Esophagus mucosa (tissue), 1 donor: Measurements from ENCODE around the gene GPR68. TPM values are rescaled to one million over a fixed set of nuclear protein-coding genes. Genes with fewer than 3 reads are reported as not detected.
A peak's percentile ranks its signal among the peaks of the same experiment; 100 is the strongest.
"Not testable (repeated sequence)": the region's sequence is repeated elsewhere in the genome, so short reads cannot be mapped to it uniquely, and the experiment has no call there.

Source experiments
- ATAC-seq: fragments of 200-7000 bp; cut with Tn5 transposase; one replicate; pipeline ENCODE4 v1.9.1; 2020
- total RNA-seq: library from RNA; stranded (reverse); gene quantifications from one replicate; pipeline ENCODE4 v1.2.4, GENCODE V29; 2023
- donor health status: DM: yes; HTN: yes; CAD: no.

GPR68 gene
- total RNA-seq, 1 donor from 2014 or later, result 11.6 TPM

DNA sequence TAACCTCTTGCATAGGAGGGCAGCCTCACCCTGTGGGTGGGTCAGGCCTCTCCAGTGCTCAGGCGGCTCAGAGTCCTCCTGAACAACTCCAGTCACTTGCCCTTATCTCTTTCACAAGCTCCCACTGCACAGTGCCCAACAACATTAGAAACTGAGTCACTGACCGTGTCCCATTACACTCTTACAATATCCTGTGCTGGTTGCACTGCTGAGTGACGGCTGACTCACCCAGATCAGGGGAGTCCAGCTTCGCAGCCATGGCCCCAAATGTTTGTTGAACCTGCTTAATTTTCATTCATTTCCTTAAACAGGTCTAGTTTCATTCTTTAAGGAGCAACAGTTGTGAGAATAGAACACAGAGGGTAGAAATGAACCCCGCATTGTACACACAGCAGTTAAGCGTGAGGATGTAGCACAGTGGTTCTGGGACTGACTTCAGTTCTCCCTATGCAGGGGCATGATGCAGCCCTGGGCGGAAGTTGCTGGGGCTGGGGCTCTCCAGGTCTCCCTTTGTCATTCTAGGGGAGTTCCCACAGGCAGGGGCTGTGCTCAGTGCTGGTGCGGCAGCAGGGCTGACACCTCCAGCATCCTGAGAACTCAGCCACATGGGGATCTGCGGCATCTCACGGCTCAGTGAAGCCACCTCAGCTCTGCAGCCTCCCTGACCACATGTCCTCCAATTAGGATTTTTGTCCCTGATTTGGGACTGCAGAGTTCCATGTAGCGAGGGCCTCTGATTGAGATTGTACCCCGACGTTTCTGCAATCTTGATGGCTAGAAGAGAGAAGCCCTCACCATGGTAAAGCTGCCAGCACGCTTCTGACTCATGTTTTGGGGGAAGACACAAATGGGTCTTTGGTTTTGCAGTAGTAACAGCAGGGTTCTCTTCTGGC is 16.1 kb downstream of the GPR68 start:
- ATAC-seq, result peak; percentile 82

DNA sequence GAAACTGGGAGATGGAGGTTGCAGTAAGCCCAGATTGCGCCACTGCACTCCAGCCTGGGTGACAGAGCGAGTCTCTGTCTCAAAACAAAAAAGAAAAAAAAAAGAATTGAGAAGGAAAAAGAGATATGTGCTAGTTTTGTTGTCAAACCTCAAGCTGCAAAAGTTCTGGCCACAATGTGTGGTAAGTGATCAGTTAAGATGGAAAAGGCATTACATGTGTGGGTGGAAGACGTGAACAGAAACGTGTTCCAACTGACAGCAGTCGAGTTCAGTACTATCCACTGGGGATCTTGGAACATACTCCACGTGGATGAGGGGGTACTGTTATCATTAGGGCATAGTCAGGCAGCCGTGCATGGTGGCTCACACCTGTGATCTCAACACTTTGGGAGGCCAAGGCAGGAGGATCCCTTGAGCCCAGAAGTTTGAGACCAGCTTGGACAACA is 17.3 kb downstream of the GPR68 start:
- ATAC-seq, result no peak

DNA sequence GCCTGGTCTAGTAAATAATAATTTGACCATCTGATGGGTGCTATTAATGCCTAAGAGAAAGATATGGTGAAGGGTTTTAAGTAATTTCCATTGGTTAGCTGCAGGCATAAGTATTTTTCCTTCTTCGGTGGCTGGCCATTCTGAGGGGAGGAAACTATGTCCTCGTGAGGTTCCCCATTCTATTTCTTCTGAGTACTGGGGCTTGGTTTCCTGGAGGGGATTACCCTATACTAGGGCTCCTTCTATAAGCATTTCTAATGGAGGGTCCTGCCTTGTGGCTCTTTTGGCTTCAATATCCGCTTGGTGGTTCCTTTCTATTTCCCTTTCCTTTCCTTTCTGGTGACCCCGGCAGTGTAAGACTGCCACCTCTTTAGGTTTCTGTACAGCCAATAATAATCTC is 18.1 kb downstream of the GPR68 start:
- ATAC-seq, result not testable (repeated sequence)

DNA sequence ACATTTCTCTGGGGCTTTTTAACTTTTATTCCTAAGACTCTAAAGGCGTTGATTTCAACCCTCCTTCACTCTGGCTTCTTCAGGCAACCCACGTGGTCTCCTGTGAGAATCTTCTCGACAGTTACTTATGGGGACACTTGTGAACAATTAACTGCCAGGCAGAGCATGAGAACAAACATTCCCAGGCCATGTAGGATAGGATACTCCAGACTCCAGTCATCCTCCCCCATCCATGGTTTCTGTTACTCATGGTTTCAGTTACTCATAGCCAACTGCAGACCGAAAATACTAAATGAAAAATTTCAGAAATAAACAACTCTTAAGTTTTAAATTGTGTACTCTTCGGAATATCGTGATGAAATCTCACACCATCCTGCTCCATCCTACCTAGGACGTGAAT is 19.5 kb downstream of the GPR68 start:
- ATAC-seq, result no peak

DNA sequence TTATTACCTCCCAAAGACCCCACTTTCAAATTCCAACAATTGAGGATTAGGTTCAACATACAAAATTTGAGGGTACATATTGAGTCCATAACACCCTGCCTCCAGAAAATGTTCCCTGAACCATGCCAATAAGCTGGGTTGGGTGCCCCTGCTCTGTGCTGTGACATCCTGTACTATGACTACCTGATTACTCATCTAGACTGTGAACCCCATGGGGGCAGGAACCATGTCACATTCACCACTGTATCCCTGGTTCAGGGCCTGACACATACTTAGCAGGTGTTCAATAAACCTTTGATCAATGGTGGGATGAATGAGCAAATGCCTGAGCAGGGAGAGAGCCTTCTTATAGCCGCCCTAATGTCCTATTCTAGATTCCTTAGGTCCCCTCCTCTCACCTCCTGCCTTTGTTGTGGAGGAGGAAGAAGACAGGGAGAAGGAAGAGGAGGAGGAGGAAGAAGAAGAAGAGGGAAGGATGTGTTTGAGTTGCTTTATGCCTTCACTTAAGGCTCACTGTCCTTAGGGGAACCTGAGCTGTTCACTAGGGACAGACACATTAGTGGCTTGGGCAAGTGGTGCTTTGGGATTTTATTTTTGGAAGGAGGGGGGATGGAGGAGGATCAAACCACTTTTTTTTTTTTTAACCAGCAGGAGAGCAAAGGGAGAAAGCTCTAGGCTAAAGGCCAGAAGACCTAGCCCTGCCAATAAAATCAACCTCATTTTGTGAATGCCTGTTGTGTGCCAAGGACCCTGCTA is 21.3 kb downstream of the GPR68 start:
- no peak for ATAC-seq

DNA sequence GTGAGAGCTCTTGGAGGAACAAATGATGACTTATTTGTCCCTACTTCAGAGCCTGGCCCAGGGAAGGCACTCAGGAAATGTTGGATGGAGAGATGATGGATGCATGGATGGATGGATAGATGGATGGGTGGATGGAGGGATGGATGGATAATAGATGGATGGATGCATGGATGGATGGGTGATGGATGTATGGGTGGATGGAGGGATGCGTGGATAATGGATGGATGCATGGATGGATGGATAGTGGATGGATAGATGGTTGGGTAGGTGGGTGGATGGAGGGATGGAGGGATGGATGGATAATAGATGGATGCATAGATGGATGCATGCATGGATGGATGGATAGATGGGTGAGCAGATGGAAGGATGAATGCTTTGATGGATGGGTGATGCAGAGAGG is 23.2 kb downstream of the GPR68 start:
- no peak for ATAC-seq

DNA sequence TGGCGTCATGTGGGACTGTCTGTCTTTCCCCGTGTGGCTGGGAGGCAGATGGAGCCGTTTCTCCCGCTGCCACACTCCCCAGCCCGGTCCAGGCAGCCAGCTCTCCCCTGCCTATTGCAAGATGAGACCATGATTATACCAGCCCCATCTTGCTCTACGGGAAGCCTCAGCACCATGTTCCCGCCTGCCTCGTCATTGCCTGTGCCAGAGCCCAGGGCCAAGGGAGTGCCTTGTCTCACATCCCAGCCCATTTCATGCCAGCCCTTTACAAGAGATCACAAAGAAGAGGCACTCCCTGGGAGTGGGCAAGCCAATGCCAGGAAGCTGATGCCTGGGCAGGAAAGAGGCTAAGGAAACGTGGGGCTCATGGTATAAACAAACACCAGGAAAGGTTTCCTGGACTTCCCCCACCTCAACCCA is 23.9 kb downstream of the GPR68 start:
- peak; percentile 94 for ATAC-seq

DNA sequence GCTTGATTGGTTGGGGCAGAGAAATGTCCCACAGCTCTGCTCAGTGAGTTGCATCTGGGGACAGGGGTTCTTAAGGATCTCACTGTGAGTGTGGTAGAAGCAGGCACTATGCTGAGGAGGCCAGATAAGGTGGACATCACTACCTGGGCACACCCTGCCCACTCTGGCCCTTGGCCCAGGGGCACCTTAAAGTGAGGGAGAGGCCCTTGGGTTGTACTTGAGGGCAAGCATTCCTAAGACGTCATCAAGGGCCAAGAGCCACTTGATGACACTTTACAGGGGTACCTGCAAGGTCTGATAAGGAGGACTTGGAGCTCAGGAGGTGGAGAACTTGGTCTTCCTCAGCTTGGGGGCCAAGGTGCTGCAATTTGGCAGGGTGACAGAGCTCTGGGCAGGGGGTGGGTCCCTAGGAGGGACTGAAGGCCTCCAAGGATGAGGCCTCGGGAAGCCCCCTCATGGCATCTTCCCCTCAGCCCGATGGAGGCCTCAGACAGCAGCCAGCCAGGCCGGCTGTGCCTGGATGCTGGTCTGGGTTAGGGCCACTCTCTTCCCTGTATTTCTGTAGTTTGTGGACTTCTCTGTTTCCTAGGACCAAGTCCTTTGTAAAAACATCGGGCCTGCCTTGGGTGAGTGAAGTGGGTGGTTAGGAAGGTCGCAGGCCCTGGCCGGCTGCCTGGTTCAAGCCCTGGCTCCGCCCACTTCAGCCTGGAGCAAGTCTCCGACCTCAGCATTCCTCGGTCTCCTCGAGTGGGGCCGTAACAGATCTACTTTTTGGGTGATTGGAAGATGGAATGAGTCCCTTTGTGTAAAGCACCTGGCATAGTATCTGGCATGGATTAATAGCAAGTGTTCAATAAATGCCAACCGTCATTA is 24.8 kb downstream of the GPR68 start:
- ATAC-seq, result peak; percentile 19

DNA sequence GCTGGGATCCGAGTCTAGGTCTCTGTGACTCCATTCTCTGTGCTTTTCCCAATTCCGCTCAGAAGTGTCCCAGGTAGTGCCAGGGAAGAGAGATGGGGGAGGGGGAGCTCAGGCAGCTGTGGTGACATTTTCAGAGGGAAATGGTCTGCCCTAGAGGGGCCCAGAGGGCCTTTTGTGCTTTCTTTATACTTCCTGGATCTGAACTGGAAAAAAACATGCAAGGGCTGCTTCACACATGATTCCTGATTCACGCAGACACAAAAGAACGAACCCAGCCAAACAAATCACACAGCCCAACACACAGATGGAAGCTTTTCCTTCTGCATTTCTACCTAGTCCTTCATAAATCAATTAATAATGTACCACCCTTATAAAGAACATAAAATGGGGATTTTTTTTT is 26.5 kb downstream of the GPR68 start:
- no peak for ATAC-seq

DNA sequence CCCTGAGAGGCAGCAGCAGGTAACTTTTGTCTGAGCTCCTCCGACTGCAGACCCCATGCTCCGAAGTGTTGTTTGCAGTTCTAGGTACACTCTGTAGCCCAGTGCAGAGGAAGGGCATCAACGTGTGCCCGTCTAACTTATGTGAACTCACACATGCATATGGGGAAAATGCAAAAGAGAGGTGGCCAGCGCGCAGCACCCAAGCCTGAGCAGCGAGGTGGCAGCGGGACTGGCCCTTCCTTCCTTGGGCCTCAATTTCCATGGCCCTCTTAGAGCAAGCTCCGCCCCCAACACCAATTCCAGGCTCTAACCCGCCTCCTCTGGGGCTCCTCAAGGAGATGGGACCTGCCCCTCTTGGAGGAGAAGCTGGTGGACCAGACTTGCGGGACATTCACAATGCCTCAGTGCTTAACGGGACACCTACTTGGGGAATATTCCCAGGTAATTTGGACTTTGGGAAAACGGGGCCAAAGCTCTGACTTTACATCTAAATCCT is 27.7 kb downstream of the GPR68 start:
- no peak for ATAC-seq

DNA sequence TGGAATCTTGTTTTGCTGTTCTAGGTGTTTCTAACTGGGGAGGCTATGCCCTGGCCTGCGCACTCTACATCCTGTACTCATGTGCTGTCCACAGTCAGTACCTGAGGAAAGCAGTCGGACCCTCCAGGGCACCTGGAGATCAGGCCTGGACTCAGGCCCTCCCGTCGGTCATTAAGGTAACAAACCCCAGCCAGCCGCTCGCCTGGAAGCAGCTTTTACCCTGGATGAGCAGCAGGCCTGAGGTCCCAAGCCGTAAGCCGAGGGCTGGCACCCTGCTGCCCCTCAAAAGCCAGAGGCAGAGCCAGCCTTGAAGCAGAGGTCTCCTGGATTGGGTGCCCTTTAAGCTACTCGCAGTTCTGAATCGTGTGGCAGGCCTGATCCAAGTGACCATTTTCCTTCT is 29.1 kb downstream of the GPR68 start:
- no peak for ATAC-seq

DNA sequence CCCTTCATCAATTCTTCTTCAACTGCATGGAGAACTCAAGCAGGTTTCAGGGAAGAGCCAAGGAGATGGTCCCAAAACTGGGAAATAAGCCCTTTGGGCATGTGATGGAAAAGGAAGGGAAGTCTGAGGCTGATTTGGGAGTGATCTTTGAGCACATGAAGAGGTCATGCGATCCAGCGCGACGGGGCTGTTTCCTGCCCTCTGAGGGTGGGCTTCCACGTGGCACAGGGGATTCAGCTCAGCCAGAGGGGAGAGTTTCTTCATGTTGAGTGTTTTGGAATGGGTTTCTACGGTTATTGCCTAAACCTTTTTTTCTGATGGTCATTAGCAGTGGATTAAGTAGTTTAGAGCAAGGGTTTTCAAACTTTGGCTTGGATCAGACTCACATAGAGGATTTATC is 30.2 kb downstream of the GPR68 start:
- no peak for ATAC-seq

DNA sequence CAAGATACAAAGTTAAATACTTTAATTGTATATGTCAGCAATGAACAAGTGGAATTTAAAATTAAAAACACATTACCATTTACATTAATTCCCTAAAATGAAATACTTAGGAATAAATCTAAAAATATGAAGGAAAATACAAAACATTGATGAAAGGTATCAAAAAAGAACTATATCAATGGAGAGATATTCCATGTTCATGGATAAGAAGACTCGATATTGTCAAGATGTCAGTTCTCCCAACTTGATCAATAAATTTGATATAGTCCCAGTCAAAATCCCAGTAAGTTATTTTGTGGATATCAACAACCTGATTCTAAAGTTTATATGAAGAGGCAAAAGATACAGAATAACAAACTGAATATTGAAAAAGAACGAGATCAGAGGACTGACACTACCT is 33.5 kb downstream of the GPR68 start:
- no peak for ATAC-seq

DNA sequence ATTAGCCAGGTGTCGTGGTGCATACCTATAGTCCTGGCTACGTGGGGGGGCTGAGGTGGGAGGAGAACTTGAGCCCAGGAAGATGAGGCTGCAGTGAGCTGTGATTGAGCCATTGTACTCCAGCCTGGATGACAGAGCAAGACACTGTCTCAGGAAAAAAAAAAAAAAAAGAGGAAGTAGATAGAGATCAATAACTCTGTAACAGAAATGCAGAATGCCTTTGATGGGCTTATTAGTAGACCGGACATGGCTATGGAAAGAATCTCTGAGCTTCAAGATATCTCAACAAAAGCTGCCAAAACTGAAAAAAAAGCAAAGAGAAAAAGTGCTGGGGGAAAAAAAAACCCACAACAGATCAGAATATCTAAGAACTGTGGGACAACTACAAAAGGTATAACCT is 37.5 kb downstream of the GPR68 start:
- ATAC-seq, result no peak

DNA sequence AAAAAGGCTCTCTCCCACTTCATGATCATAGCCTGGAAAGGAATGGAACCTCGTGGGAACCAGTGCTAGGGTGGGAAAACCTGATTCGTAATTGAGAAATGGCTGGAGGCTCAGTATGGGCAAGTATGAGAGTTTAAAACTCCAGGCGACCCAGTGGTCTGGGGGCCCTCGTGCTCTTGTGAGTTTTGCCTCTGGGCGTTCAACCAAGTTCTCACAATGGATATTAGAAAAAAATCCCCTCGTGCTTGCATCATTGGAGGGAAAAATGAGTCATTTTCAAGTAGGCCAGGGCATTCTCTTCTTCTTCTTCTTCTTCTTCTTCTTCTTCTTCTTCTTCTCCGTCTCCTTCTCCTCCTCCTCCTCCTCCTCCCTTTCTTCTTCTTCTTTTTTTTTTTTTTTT is 39.0 kb downstream of the GPR68 start:
- ATAC-seq, result no peak

DNA sequence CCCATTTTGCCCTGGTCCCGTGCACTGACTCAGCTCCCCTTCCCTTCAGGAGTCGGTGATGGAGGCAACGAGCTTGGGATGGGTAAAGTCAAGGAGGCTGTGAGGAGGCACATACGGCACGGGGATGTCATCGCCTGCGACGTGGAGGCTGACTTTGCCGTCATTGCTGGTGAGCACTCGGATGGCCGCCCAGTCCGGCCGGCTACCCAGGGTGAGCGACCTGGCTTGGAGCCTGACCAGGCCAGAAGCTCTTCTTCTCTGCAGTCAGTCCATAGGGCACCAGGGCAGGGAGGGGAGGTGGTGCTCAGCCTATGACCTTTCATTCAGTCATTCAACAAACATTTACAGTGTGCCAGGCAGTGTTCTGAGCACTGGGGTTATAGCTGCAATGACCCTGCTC is 39.8 kb downstream of the GPR68 start:
- no peak for ATAC-seq

DNA sequence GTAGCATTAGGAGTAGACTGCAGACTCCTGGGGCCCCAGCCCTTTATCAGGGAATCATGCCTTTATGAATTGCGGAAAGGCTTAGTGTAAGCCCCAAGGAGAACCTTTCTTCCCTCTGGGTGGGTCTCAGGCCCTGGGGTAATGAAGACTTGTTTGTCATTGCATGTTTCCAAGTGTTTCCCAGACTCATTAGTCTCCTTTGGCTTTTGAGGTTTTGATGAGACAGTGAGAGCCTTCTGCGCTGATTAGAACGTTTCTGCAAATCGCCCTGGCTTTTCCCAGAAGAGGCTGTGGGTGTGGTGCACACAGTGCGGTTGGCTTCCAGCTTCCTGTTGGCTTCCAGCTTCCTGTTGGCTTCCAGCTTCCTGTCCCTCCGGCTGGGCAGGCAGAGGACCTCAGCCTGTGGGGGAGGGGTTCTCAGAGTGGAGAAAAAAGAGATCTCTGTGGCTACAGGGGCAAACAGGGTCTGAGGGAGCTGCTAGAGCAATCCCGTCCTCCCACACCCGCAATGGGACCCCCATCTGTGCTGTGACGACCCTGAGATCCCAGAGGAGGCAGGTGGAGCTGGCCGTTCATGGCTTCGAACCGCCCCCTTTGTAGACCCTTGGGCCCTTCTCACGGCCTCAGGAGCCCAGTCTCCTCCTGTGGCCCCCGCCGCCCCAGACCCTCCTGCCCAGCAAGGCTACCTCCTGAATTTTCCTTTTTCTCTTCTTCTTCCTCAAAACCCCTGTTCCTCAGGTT is 42.1 kb downstream of the GPR68 start:
- peak; percentile 72 for ATAC-seq

DNA sequence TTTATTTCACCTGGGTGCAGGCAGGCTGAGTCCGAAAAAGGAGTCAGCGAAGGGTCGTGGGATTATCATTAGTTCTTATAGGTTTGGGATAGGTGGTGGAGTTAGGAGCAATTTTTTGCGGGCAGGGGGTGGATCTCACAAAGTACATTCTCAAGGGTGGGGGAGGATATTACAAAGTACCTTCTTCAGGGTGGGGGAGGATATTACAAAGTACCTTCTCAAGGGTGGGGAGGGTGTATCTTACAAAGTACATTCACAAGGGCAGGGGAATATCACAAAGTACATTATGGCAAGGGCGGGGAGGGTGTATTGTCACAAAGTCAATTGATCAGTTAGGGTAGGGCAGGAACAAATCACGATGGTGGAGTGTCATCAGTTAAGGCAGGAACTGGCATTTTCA is 43.7 kb downstream of the GPR68 start:
- ATAC-seq, result not testable (repeated sequence)

DNA sequence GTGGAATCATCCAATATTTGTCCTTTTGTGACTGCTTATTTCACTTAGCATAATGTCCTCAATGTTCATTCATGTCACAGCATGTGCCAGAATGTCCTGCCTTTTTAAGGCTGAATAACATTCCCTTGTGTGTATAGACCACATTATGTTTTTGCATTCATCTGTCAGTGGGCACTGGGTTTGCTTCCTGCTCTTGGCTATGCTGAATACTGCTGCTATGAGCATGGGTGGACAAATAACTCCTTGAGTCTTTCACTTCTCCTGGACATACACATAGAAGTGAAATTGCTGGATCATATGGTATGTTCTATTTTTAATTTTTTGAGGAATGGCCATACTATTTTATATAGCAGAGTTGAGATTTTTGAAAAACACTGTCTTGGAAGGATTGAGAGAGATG is 46.9 kb downstream of the GPR68 start:
- no peak for ATAC-seq

DNA sequence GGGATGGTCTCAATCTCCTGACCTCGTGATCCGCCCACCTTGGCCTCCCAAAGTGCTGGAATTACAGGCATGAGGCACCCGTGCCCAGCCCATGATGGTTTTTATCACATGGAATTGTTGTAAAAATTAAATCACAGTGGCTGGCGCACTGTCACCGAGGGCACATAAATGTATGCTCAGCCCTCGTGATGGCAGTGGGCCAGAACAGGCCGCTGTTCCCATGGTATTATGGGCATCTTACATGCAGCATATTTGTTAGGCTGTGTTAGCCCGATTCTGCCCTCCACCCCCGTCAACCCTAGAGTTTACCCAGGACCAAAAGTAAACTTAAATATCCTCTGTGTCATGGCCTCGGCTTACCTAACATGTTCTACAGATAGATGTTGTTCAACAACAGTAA is 48.6 kb downstream of the GPR68 start:
- ATAC-seq, result no peak

DNA sequence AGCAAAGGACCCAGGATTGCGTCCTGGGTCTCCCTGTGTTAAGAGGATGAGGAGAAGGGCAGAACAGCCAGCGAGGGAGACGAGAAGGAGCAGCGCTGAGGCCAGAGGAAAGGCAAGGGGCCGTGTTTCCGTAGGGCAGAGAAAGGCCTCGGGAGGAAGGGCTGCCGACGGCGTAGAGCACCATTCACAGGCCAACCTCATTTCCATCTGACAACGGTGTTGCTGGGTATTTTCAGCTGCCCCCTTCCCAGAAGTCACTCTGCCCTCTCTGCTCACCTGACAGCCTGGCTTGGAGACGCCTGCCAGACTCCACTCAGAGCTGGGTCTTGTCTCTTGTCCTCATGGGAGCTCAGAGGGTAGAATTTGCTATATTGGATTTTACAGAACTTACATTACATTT is 51.4 kb downstream of the GPR68 start:
- ATAC-seq, result no peak

DNA sequence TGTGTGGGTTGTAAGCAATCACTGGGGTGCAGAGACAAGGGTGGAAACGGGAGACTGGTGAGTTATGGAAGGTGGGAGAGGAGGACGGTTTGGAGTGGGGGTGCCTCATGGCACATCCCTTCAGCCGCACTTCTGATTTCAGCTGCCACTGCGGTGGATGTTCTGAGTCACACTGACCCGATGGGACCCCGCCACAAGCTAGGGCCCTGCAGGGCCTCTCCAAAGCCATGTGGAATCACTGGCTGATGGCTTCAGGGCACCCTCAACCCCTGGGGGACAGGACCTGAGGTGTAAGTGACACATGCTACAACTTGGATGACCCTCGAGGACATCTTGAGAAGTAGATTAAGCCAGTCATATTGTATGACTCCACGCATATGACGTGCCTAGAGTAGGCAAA is 53.7 kb downstream of the GPR68 start:
- no peak for ATAC-seq
